Brain microvascular endothelial cell (primary cell): Measurements from ENCODE around the gene TCN1.
"Not testable (repeated sequence)": the region's sequence is repeated elsewhere in the genome, so short reads cannot be mapped to it uniquely, and the experiment has no call there.

ENCODE experiments used
- DNase-seq: peaks from one replicate; pipeline ENCODE4 v3.0.0-alpha.2; 2020
- H3K27ac ChIP-seq: fragments of 250-450 bp; sonication (Bioruptor Pico); 2 replicates; pipeline ENCODE4 v1.5.1; 2020; ENCODE audit warnings: mild to moderate bottlenecking, moderate library complexity
- H3K27me3 ChIP-seq: fragments of 250-450 bp; sonication (Bioruptor Pico); replicated peaks from 2 replicates; pipeline ENCODE4 v1.5.1; 2020; ENCODE audit warnings: mild to moderate bottlenecking
- H3K36me3 ChIP-seq: fragments of 250-450 bp; sonication (Bioruptor Pico); replicated peaks from 2 replicates; pipeline ENCODE4 v1.5.1; 2020; ENCODE audit warnings: mild to moderate bottlenecking
- H3K4me3 ChIP-seq: 2 replicates; pipeline ENCODE4 v1.5.1; 2011; ENCODE audit warnings: low read depth, mild to moderate bottlenecking, control low read depth, low read length, moderate library complexity
- in situ Hi-C: cut with HindIII; loops from 2 replicates; pipeline ENCODE4 v1.10.0; 2017; ENCODE audit warnings: low sequenced_read_pairs, low pct_ligation_motif_present
- TF ChIP-seq, protein P1 (sequence below): IDR thresholded peaks from 2 replicates; pipeline ENCODE4 v1.5.1; 2011; ENCODE audit warnings: low read depth, mild to moderate bottlenecking, moderate library complexity, low read length, control low read depth, inconsistent platforms; ENCODE audit errors: missing control alignments

Gene TCN1, protein sequence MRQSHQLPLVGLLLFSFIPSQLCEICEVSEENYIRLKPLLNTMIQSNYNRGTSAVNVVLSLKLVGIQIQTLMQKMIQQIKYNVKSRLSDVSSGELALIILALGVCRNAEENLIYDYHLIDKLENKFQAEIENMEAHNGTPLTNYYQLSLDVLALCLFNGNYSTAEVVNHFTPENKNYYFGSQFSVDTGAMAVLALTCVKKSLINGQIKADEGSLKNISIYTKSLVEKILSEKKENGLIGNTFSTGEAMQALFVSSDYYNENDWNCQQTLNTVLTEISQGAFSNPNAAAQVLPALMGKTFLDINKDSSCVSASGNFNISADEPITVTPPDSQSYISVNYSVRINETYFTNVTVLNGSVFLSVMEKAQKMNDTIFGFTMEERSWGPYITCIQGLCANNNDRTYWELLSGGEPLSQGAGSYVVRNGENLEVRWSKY

DNA sequence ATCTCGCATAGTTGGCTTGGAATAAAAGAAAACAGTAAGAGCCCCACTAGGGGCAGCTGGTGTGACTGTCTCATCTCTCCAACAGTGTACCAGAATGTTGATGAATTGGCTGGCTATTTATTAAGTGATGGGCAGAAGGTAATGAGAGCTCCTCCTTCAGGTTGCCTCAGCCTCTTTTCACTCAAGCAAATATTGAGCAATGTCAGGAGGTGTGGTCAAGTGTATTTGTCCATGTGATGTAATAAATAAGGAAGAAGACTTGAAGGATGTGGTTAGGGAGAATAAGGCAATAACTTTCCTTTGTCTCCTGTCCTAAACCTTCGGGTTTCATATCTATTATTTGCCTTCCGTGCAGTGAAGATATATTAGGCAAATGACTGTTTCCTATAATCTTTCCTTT, at the start of gene TCN1:
Gene TCN1 (minus strand): TSS at position 91 of the 400 bp plus-strand sequence. CDS start 17 bp downstream, at position 74.
- in situ Hi-C loops = no loop called here
- no peak within 1 kb of the TSS for H3K27ac ChIP-seq
- H3K36me3 ChIP-seq = no peaks in the 10 kb centered on the region
- DNase-seq = no peak
- no peaks in the 10 kb centered on the region for H3K27me3 ChIP-seq
- TF ChIP-seq, protein P1, sequence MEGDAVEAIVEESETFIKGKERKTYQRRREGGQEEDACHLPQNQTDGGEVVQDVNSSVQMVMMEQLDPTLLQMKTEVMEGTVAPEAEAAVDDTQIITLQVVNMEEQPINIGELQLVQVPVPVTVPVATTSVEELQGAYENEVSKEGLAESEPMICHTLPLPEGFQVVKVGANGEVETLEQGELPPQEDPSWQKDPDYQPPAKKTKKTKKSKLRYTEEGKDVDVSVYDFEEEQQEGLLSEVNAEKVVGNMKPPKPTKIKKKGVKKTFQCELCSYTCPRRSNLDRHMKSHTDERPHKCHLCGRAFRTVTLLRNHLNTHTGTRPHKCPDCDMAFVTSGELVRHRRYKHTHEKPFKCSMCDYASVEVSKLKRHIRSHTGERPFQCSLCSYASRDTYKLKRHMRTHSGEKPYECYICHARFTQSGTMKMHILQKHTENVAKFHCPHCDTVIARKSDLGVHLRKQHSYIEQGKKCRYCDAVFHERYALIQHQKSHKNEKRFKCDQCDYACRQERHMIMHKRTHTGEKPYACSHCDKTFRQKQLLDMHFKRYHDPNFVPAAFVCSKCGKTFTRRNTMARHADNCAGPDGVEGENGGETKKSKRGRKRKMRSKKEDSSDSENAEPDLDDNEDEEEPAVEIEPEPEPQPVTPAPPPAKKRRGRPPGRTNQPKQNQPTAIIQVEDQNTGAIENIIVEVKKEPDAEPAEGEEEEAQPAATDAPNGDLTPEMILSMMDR = no peak
- no peak within 1 kb of the TSS for H3K4me3 ChIP-seq

DNA sequence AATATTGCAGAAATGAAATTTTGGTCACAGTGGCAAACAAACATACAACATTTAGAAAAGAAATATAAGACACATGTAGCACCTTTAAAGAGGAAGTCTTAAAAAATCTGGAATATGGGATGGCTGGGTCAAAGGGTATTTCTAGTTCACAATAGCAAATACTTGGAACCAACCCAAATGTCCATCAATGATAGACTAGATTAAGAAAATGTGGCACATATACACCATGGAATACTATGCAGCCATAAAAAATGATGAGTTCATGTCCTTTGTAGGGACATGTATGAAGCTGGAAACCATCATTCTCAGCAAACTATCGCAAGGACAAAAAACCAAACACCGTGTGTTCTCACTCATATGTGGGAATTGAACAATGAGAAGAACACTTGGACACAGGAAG, 37.3 kb upstream of the TCN1 start:
- H3K27me3 ChIP-seq, H3K27ac ChIP-seq, H3K4me3 ChIP-seq, in situ Hi-C loops, H3K36me3 ChIP-seq, DNase-seq: not testable (repeated sequence)

DNA sequence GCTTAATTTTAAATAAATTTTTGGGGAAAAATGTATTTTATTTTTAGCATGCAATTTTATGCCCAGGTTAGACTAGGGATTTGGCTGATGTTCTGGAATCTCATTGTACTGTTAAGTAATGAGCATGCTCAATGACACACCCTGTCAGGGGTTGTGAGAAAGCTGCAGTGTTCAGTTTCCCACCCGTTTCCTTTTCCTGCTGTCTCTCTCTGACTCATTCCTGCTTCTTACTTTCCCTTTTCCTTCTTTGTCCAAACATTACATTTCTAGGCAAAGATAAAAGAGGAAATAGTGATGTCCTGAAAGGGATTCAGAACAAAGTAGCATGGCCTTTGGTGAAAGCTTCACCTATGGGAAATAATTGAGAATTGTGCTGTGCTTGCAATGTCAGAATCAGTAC, 35.0 kb upstream of the TCN1 start:
- H3K27me3 ChIP-seq = no peaks in the 10 kb centered on the region
- H3K36me3 ChIP-seq = no peaks in the 10 kb centered on the region
- H3K27ac ChIP-seq = peak overlapping the region; percentile 82
- DNase-seq = peak; percentile 95
- H3K4me3 ChIP-seq = no peak overlapping the region
- in situ Hi-C loops = no loop called here
- TF ChIP-seq, protein P1 = no peak

DNA sequence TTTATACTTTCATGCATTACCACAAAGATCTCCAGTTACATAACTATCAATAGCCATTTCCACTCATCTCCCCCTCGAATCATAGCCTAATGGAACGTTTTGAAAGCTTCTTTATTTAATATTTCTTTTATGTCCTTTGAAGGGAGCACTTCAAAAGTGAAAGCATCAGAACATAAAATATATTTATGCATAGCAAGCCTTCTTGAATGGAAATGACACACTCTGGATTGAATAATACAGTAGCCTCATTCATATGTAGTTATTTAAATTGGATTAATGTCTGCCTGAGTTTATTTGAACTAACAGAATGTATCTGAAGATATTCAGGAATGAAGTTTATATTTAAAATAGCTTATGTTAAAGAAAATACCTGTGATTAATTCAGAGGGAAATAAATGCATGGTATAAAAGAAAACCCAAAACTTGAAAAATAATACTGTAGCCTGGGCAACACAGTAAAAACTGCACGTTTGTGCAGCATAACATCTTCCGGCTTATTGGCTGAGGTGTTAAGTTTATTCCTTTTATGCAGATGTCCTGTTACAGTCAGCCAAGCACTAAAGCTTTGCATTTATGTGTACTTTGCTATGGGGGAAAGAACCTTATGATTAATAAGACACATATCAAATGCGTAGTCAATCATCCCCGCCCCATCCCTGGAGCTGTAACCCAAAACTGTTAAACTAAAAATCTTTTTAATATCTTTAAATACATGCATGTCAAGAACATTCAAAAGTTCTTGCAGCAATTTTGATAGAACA, 34.3 kb upstream of the TCN1 start:
- in situ Hi-C loops = no loop called here
- Histone ChIP-seq H3K27me3 (no peaks in the 10 kb centered on the region), H3K4me3 (no peak overlapping the region), H3K36me3 (no peaks in the 10 kb centered on the region), H3K27ac (peak overlapping the region; percentile 82)
- TF ChIP-seq, protein P1 = no peak
- no peak for DNase-seq

DNA sequence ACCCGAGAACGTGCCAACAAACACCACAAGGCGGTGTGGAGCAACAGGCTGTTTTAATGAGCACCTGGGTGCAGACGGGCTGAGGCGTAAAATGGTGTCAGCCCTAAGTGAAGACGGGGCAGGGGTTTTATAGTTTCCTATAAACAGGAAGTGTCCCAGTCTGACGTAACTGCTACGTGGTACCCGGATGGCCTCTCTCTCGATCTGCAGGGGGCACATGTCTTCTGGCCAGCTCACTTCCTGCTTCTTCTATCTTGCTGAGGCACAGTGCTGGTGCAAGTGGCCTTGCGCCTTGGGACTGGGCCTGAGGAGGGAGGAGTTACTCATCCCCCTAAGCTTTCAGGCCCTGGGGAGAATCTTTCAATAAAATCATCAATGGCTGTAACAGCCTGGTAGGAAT, 33.2 kb upstream of the TCN1 start:
- no peak overlapping the region for H3K4me3 ChIP-seq
- in situ Hi-C loops = no loop called here
- H3K27me3 ChIP-seq = no peaks in the 10 kb centered on the region
- DNase-seq = peak; percentile 71
- TF ChIP-seq, protein P1 = no peak
- no peaks in the 10 kb centered on the region for H3K36me3 ChIP-seq
- peak overlapping the region; percentile 82 for H3K27ac ChIP-seq

DNA sequence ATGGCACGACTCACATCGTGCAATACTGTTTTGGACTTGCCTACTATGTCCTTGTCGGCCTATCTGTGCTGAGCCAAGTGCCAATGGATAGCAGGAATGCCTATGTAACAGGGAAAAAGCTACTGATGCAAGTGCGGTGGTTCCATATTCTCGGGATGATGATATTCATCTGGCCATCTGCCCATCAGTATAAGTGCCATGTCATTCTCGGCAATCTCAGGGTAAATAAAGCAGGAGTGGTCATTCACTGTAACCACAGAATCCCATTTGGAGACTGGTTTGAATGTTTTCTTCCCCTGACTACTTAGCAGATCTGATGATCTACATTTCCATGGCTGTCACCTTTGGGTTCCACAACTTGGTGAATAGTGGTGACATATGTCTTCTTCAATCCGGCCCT, 32.4 kb upstream of the TCN1 start:
- H3K4me3 ChIP-seq = no peak overlapping the region
- in situ Hi-C loops = no loop called here

More for the DNA sequence above, 32.4 kb upstream of the TCN1 start:
- peak; percentile 19 for DNase-seq
- no peaks in the 10 kb centered on the region for H3K36me3 ChIP-seq
- peak overlapping the region; percentile 82 for H3K27ac ChIP-seq
- H3K27me3 ChIP-seq = no peaks in the 10 kb centered on the region
- TF ChIP-seq, protein P1 = no peak
